HG03558 (cell line): ENCODE data around the gene SPOCK1.

Experiments used
- ATAC-seq: cut with Tn5 transposase; IDR thresholded peaks from one replicate; pipeline ENCODE4 v1.9.1; 2021; ENCODE audit warnings: moderate number of reproducible peaks; ENCODE audit not compliant: unreplicated experiment; ENCODE audit errors: extremely low read depth

The SPOCK1 gene

GRCh38 chr5:137450759-137451158, 48.4 kb downstream of the SPOCK1 start:
- no peak for ATAC-seq

GRCh38 chr5:137448868-137449267, 50.3 kb downstream of the SPOCK1 start:
- ATAC-seq: no peak

- no peak for ATAC-seq
Measured at GRCh38 chr5:137446615-137447014, 52.5 kb downstream of the SPOCK1 start.

DNA sequence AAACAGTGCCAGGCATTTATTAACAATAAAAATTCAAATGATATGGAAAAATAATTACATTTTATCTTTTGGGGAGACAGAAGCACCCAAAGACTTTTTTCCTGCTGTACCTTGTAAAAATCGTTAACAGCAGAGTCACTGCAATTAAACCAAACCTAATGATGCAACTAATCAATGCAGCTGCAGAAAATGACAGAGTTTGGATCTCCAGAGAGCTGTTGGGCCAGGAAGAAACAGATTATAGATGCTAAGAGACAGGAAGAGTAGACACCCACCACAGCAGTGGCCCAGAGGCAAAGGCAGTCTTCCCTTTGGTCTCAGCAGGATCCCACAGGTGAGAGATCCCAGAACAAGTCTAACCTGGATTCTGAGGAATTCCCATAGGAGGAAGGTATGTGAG, 53.0 kb downstream of the SPOCK1 start:
- no peak for ATAC-seq

DNA sequence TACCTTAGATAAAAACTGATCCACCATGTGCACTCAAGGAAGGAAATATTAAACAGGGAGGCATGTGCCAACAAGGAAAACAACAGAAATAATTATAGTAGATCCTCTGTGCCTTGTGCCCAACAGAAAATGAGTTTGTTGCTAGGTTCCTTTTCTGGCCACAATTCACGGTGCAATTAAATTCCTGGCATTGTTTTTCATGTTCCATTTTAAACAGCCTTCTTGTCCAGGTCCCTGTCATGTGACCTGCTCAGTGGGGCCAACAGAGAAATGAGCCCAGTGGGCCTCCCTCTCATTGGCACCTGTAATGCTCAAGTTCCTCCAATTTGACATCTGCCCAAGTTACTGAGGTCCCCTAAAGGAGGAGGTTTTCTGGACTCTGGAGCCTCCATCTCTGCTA, 56.5 kb downstream of the SPOCK1 start:
- ATAC-seq: no peak

DNA sequence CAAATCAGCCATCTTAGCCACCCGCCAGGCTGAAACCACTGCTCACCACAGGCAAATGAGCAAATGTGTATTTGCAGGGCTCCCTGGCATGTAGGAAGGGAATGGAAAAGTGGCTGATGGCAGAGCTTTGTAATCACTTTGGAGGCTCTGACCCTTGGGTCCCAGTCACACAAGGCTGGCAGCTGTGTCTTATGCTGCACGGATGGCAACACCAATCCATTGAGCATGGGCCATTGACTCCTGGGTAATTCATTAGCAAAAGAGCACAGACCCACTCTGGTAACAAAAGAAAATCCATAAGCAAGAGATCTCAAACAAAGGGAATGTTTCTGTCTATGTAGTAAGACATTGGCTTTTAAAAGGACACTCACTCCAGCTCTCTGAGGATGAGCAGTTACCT, 57.6 kb downstream of the SPOCK1 start:
- ATAC-seq: no peak

- ATAC-seq: no peak
Measured at GRCh38 chr5:137440795-137441194, 58.3 kb downstream of the SPOCK1 start.

GRCh38 chr5:137439645-137440044, 59.5 kb downstream of the SPOCK1 start:
- ATAC-seq: no peak

DNA sequence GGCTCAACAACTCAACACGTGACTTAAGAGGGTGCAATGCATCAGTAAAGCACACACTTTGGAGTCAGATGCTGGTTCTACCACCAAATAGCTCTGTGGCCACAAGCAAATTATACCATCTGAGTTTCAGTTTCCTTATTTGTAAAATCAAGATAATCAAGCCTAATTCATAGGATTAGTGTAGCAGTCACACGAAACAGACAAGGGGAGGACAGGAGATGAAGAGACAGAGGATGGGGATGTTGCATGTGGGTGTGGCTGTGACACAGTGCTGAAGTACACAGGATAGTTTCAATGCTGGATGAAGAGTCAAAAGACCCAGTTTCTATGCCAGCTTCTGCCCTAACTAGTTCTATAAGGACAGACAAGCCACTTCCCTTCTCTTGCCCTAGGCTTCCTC, 60.2 kb downstream of the SPOCK1 start:
- no peak for ATAC-seq

DNA sequence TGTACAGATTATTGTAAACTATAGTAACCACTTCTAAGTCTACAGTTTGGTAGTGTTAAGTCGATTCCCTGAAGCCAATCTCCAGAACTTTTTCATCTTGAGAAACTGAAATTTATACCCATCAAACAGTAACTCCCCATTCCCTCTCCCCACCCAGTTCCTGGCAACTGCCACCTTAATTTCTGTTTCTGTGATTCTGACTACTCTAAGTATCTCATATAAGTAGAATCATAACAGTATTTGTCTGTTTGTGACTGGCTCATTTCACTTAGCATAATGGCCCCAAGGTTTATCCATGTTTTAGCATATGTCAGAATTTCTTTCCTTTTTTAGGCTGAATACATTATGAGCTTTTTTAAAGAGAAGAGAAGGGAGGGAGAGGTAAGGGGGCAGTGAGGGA, 61.4 kb downstream of the SPOCK1 start:
- ATAC-seq: no peak

DNA sequence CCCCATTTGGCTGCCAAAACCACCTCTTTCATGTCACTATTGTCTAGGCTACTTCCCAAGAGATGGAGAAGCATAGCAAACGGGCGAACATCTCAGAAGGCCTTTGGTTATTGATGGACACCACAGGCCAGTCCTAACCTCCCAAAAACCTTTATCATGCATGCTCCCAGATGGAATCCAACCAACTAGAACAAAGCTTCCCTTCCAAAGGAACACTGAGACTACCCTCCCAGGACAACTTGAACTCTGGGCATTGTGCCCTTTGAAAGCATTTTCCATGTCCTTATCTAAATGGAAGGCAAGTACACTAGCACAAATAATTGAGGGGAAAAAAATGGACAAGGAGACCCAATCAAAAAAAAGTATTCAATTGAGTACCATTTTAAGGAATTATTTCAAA, 65.6 kb downstream of the SPOCK1 start:
- no peak for ATAC-seq

DNA sequence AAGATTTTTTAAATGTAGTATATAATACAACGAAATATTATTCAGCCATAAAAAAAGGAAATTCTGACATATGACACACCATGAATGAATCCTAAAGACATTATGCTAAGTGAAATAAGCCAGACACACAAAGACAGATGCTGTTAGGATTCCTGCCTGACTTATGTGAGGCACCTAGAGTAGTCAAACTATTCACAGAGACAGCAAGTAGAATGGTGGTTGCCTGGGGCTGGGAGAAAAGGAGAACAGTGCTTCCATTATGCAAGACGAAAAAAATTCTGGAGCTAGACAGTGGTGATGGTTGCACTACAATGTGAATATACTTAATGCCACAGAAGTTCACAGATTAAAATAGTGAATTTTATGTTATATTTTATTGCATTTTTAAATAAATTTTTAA, 66.8 kb downstream of the SPOCK1 start:
- ATAC-seq: no peak

DNA sequence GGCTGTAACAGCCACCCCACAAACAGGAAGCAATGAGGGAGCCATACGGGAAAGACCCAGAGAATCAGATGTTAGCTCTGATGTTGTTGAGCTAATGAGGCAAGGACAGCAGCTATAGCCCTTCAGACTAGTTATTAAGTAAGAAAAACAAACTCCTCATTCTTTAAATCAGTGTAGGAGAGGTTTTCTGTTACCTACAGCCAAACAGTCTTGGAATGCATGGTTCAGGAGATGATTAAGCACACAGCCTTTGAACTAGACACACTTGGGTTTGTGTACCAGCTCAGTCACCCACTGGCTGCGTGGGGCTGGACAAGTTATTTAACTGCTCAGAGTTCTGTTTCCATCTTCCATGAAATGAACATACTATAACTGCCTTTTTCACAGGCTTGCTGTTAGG, 68.1 kb downstream of the SPOCK1 start:
- ATAC-seq: no peak

- ATAC-seq: no peak
Measured at GRCh38 chr5:137415231-137415681, 83.9 kb downstream of the SPOCK1 start.

- ATAC-seq: no peak
Measured at GRCh38 chr5:137414112-137414755, 84.9 kb downstream of the SPOCK1 start.

GRCh38 chr5:137412136-137412535, 87.0 kb downstream of the SPOCK1 start:
- ATAC-seq: no peak

DNA sequence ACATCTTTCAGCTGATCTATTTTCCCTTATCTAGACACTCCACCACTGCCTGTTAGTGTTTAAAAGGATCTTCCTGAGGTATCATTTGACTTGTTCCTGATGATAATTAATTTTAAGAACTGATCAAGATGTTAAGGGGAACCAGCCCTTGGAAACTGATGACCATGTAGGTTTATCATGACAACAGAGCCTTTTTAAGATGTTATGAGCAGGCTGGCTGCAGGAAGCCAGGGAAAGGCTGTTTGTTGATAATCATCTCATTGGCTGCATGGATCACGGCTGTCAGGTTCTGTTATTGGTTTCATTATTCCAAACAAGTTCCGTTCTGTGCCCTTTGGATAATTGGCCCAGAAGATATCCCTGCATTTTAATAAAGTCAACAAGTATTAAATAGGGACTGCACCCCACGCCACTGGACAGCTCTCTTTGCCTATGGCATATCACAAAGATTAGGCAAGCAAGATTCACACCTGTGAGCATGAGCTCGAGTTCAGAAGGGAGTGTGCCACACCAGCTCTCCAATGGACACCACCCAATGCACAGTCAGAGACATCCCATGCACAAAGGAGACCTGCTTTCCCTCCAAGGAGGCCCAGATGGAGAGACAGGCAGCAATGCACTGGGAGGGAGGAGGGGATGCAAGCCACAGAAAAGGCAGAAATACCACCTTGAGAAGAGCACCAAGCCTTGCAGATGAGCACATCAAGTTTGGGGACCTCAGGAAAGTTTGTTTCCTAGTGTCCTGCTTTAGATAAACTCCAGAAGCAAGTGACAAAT, 88.7 kb downstream of the SPOCK1 start:
- no peak for ATAC-seq

GRCh38 chr5:137409736-137410135, 89.4 kb downstream of the SPOCK1 start:
- ATAC-seq: no peak

DNA sequence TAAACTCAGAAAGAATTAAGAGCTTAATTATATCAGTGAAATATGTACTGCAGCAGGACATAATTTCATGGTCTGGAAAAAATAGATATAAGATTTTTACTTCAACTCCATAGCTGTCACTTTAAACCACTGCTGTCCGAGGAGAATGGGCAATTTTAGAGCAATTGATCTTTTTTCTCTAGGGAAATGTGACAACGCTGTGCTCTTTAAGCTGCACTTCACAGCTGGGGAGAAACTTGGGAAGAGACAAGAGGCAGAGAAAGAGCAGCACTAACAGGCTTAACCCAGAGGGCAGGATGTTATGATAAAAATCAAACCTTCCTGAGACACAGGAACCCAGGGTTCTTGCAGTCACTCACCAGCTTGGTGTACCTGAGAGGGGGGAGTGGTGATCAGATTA, 92.0 kb downstream of the SPOCK1 start:
- no peak for ATAC-seq

- ATAC-seq: no peak
Measured at GRCh38 chr5:137405393-137405792, 93.7 kb downstream of the SPOCK1 start.

- ATAC-seq: no peak
Measured at GRCh38 chr5:137403869-137404268, 95.3 kb downstream of the SPOCK1 start.
